Measurements from ENCODE around the gene TSPEAR.

- TF ChIP-seq, protein P1, sequence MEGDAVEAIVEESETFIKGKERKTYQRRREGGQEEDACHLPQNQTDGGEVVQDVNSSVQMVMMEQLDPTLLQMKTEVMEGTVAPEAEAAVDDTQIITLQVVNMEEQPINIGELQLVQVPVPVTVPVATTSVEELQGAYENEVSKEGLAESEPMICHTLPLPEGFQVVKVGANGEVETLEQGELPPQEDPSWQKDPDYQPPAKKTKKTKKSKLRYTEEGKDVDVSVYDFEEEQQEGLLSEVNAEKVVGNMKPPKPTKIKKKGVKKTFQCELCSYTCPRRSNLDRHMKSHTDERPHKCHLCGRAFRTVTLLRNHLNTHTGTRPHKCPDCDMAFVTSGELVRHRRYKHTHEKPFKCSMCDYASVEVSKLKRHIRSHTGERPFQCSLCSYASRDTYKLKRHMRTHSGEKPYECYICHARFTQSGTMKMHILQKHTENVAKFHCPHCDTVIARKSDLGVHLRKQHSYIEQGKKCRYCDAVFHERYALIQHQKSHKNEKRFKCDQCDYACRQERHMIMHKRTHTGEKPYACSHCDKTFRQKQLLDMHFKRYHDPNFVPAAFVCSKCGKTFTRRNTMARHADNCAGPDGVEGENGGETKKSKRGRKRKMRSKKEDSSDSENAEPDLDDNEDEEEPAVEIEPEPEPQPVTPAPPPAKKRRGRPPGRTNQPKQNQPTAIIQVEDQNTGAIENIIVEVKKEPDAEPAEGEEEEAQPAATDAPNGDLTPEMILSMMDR (IDR thresholded peaks at IDR 0.05; ENCODE audit: low read depth, low read length, poor library complexity, severe bottlenecking): no peak
- no peak for TF ChIP-seq EZH2phosphoT487 (IDR thresholded peaks at IDR 0.05; ENCODE audit: borderline replicate concordance, low read length)
Observed at GRCh38 chr21:44657635-44658540, 53.5 kb downstream of the TSPEAR start, which contains the start of gene KRTAP12-3.

All from DOHH2 (cell line).